Tibial nerve (tissue), 4 donors: ENCODE measurements around the gene SLC22A3.

ENCODE experiments used
- EP300 ChIP-seq, 2 donors: sonication (generic); formaldehyde crosslinking; IDR thresholded peaks; one replicate each; pipeline ENCODE4 v1.6.1; 2017; ENCODE audit warnings: antibody characterized with exemption in 2 of 2, mild to moderate bottlenecking in 1 of 2
- POLR2A ChIP-seq, 2 donors: fragments of 450-650 bp; IDR thresholded peaks; one replicate each; pipeline ENCODE4 v1.6.1; 2017; ENCODE audit warnings: antibody characterized with exemption in 2 of 2, mild to moderate bottlenecking in 2 of 2, moderate library complexity in 2 of 2
- TF ChIP-seq, protein P1 (sequence below), 5 experiments: fragments of 200-600 bp in 3 of 5; fragments of 450-650 bp in 2 of 5; sonication (generic) in 3 of 5; IDR thresholded peaks; one replicate each; pipeline ENCODE4 v1.5.1; 2016 to 2019; ENCODE audit warnings: antibody characterized with exemption in 5 of 5, mild to moderate bottlenecking in 3 of 5, moderate library complexity in 2 of 5

- TF ChIP-seq, protein P1, sequence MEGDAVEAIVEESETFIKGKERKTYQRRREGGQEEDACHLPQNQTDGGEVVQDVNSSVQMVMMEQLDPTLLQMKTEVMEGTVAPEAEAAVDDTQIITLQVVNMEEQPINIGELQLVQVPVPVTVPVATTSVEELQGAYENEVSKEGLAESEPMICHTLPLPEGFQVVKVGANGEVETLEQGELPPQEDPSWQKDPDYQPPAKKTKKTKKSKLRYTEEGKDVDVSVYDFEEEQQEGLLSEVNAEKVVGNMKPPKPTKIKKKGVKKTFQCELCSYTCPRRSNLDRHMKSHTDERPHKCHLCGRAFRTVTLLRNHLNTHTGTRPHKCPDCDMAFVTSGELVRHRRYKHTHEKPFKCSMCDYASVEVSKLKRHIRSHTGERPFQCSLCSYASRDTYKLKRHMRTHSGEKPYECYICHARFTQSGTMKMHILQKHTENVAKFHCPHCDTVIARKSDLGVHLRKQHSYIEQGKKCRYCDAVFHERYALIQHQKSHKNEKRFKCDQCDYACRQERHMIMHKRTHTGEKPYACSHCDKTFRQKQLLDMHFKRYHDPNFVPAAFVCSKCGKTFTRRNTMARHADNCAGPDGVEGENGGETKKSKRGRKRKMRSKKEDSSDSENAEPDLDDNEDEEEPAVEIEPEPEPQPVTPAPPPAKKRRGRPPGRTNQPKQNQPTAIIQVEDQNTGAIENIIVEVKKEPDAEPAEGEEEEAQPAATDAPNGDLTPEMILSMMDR (IDR thresholded peaks at IDR 0.05) = no peak
- TF ChIP-seq POLR2A (IDR thresholded peaks at IDR 0.05) (no peak), EP300 (IDR thresholded peaks at IDR 0.05) (no peak)
These were observed 146.4 kb downstream of the SLC22A3 start for GRCh38 chr6:160494576-160494975.
